GM18520 (cell line): ENCODE measurements around the gene SYCP3.

ENCODE experiments used
- ATAC-seq: cut with Tn5 transposase; IDR thresholded peaks from one replicate; pipeline ENCODE4 v1.9.1; 2021; ENCODE audit not compliant: unreplicated experiment

Gene SYCP3

GRCh38 chr12:101738920-101739665, at the start of gene SYCP3:
SYCP3 (minus strand) TSS chr12:101739462; CDS start chr12:101737935, 1,527 bp downstream.
- ATAC-seq = no peak

- ATAC-seq = no peak
Measured at GRCh38 chr12:101785671-101786070, 46.4 kb upstream of the SYCP3 start.

- no peak for ATAC-seq
Measured at GRCh38 chr12:101784376-101784775, 45.1 kb upstream of the SYCP3 start.

- ATAC-seq = no peak
Measured at GRCh38 chr12:101783838-101784237, 44.6 kb upstream of the SYCP3 start.

GRCh38 chr12:101783150-101783549, 43.9 kb upstream of the SYCP3 start:
- no peak for ATAC-seq

- peak; percentile 37 for ATAC-seq
Measured at GRCh38 chr12:101782273-101782731, 43.0 kb upstream of the SYCP3 start.

GRCh38 chr12:101781834-101782233, 42.6 kb upstream of the SYCP3 start:
- no peak for ATAC-seq

- no peak for ATAC-seq
Measured at GRCh38 chr12:101780599-101780998, 41.3 kb upstream of the SYCP3 start.

GRCh38 chr12:101779626-101780025, 40.4 kb upstream of the SYCP3 start:
- no peak for ATAC-seq

- ATAC-seq = no peak
Measured at GRCh38 chr12:101779200-101779599, 39.9 kb upstream of the SYCP3 start.

GRCh38 chr12:101777978-101778377, 38.7 kb upstream of the SYCP3 start:
- ATAC-seq = no peak

GRCh38 chr12:101777485-101777884, 38.2 kb upstream of the SYCP3 start:
- ATAC-seq = no peak

- no peak for ATAC-seq
Measured at GRCh38 chr12:101775816-101776215, 36.6 kb upstream of the SYCP3 start.

- peak; percentile 71 for ATAC-seq
Measured at GRCh38 chr12:101773650-101774162, 34.4 kb upstream of the SYCP3 start.

- ATAC-seq = no peak
Measured at GRCh38 chr12:101772012-101772775, 32.9 kb upstream of the SYCP3 start.

GRCh38 chr12:101769865-101770264, 30.6 kb upstream of the SYCP3 start:
- ATAC-seq = no peak

- ATAC-seq = no peak
Measured at GRCh38 chr12:101768781-101769180, 29.5 kb upstream of the SYCP3 start.

GRCh38 chr12:101767537-101767936, 28.3 kb upstream of the SYCP3 start:
- no peak for ATAC-seq

GRCh38 chr12:101764051-101764792, 25.0 kb upstream of the SYCP3 start:
- ATAC-seq = no peak

GRCh38 chr12:101763246-101763931, 24.1 kb upstream of the SYCP3 start:
- no peak for ATAC-seq

- ATAC-seq = no peak
Measured at GRCh38 chr12:101761781-101762180, 22.5 kb upstream of the SYCP3 start.
